H9 (cell line): ENCODE measurements around the gene LRMDA. TPM values are rescaled to one million over a fixed set of nuclear protein-coding genes. Genes with fewer than 3 reads are reported as not detected.

ENCODE experiments used
- DNase-seq: peaks from one replicate; pipeline ENCODE4 v3.0.0-alpha.2; 2017
- H2AFZ ChIP-seq: one replicate; pipeline ENCODE4 v1.6.1; 2013; ENCODE audit warnings: mild to moderate bottlenecking, low read length, control low read depth, moderate library complexity
- H2AK5ac ChIP-seq: 2 replicates; pipeline ENCODE4 v1.6.1; 2013; ENCODE audit warnings: low read length, control low read depth, mixed read lengths; ENCODE audit not compliant: insufficient read length
- H2BK120ac ChIP-seq: one replicate; pipeline ENCODE4 v1.6.1; 2013; ENCODE audit warnings: low read depth, mild to moderate bottlenecking, low read length, control low read depth, inconsistent platforms; ENCODE audit not compliant: poor library complexity, severe bottlenecking
- H2BK12ac ChIP-seq: 2 replicates; pipeline ENCODE4 v1.6.1; 2013; ENCODE audit warnings: low read length, control low read depth, mixed read lengths, low read depth; ENCODE audit not compliant: insufficient read length
- H2BK15ac ChIP-seq: 2 replicates; pipeline ENCODE4 v1.6.1; 2013; ENCODE audit warnings: low read depth, low read length, control low read depth
- H2BK20ac ChIP-seq: one replicate; pipeline ENCODE4 v1.6.1; 2013; ENCODE audit warnings: low read depth, mild to moderate bottlenecking, low read length, control low read depth, inconsistent platforms; ENCODE audit not compliant: poor library complexity, severe bottlenecking
- H2BK5ac ChIP-seq: 2 replicates; pipeline ENCODE4 v1.6.1; 2013; ENCODE audit warnings: low read length, control low read depth, mixed read lengths; ENCODE audit not compliant: insufficient read length
- H3K14ac ChIP-seq: 2 replicates; pipeline ENCODE4 v1.6.1; 2013; ENCODE audit warnings: low read length, control low read depth; ENCODE audit not compliant: insufficient read depth
- H3K18ac ChIP-seq: 2 replicates; pipeline ENCODE4 v1.6.1; 2013; ENCODE audit warnings: low read depth, mild to moderate bottlenecking, mixed read lengths, low read length, control low read depth; ENCODE audit not compliant: insufficient read length
- H3K23ac ChIP-seq: 2 replicates; pipeline ENCODE4 v1.6.1; 2013; ENCODE audit warnings: low read length, control low read depth, mixed read lengths, low read depth; ENCODE audit not compliant: insufficient read length
- H3K23me2 ChIP-seq: 2 replicates; pipeline ENCODE4 v1.6.1; 2013; ENCODE audit warnings: low read depth, mild to moderate bottlenecking, mixed read lengths, low read length, control low read depth; ENCODE audit not compliant: insufficient read length, poor library complexity, severe bottlenecking
- H3K27ac ChIP-seq: 2 replicates; pipeline ENCODE4 v1.5.1; 2013; ENCODE audit warnings: low read length, control low read depth, mixed read lengths, low read depth; ENCODE audit not compliant: insufficient read length
- H3K27me3 ChIP-seq: 2 replicates; pipeline ENCODE4 v1.6.1; 2013; ENCODE audit warnings: low read length, control low read depth, inconsistent platforms; ENCODE audit not compliant: insufficient read depth
- H3K4ac ChIP-seq: 2 replicates; pipeline ENCODE4 v1.6.1; 2013; ENCODE audit warnings: low read depth, mild to moderate bottlenecking, control low read depth, inconsistent platforms, low read length, moderate library complexity
- H3K4me1 ChIP-seq: 2 replicates; pipeline ENCODE4 v1.6.1; 2013; ENCODE audit warnings: low read length, control low read depth, inconsistent platforms; ENCODE audit not compliant: insufficient read depth
- H3K4me2 ChIP-seq: 2 replicates; pipeline ENCODE4 v1.6.1; 2013; ENCODE audit warnings: low read length, control low read depth, mixed read lengths; ENCODE audit not compliant: insufficient read length, insufficient read depth
- H3K56ac ChIP-seq: 2 replicates; pipeline ENCODE4 v1.6.1; 2013; ENCODE audit warnings: low read depth, mild to moderate bottlenecking, mixed read lengths, low read length, control low read depth; ENCODE audit not compliant: insufficient read length
- H3K79me1 ChIP-seq: 2 replicates; pipeline ENCODE4 v1.6.1; 2013; ENCODE audit warnings: low read depth, mild to moderate bottlenecking, moderate library complexity, low read length, control low read depth, inconsistent platforms; ENCODE audit not compliant: insufficient read depth, poor library complexity, severe bottlenecking
- H3K79me2 ChIP-seq: 2 replicates; pipeline ENCODE4 v1.6.1; 2013; ENCODE audit warnings: low read length, control low read depth, inconsistent platforms; ENCODE audit not compliant: insufficient read depth
- H3K9ac ChIP-seq: 2 replicates; pipeline ENCODE4 v1.6.1; 2013; ENCODE audit warnings: low read length, control low read depth, mixed read lengths; ENCODE audit not compliant: insufficient read length; ENCODE audit errors: extremely low read depth
- H3K9me3 ChIP-seq: one replicate; pipeline ENCODE4 v1.6.1; 2013; ENCODE audit warnings: low read depth, low read length, inconsistent platforms; ENCODE audit not compliant: control insufficient read depth
- H3T11ph ChIP-seq: one replicate; pipeline ENCODE4 v1.6.1; 2013; ENCODE audit warnings: mild to moderate bottlenecking, low read length, control low read depth, inconsistent platforms
- H4K20me1 ChIP-seq: one replicate; pipeline ENCODE4 v1.6.1; 2013; ENCODE audit not compliant: control insufficient read depth, insufficient read length, insufficient read depth
- H4K5ac ChIP-seq: 2 replicates; pipeline ENCODE4 v1.6.1; 2013; ENCODE audit warnings: low read depth, mild to moderate bottlenecking, mixed read lengths, low read length, control low read depth; ENCODE audit not compliant: insufficient read length
- H4K8ac ChIP-seq: replicated peaks from 2 replicates; pipeline ENCODE4 v1.6.1; 2013; ENCODE audit warnings: low read length, control low read depth, mixed read lengths, low read depth; ENCODE audit not compliant: insufficient read length
- H4K91ac ChIP-seq: 2 replicates; pipeline ENCODE4 v1.6.1; 2013; ENCODE audit warnings: low read depth, mild to moderate bottlenecking, moderate library complexity, mixed read lengths, low read length, control low read depth; ENCODE audit not compliant: insufficient read length
- H3K27ac Mint-ChIP-seq, 3 experiments: 2 replicates in 2 of 3; 3 replicates in 1 of 3; pipeline ENCODE4 v1.8.0; 2020 to 2021; ENCODE audit warnings: mixed read lengths in 3 of 3, mild to moderate bottlenecking in 1 of 3, moderate library complexity in 1 of 3
- H3K27me3 Mint-ChIP-seq: 2 replicates; pipeline ENCODE4 v1.8.0; 2021; ENCODE audit warnings: low read depth, mild to moderate bottlenecking, moderate library complexity, mixed read lengths
- H3K36me3 Mint-ChIP-seq, 3 experiments: 2 replicates in 2 of 3; 3 replicates in 1 of 3; pipeline ENCODE4 v1.8.0; 2020 to 2021; ENCODE audit warnings: low read depth in 3 of 3, mixed read lengths in 3 of 3; ENCODE audit not compliant: insufficient read depth in 1 of 3
- H3K4me1 Mint-ChIP-seq, 2 experiments: 2 replicates each; pipeline ENCODE4 v1.8.0; 2020; ENCODE audit warnings: mixed read lengths in 2 of 2
- H3K4me3 Mint-ChIP-seq, 2 experiments: 2 replicates in 1 of 2; 3 replicates in 1 of 2; pipeline ENCODE4 v1.8.0; 2020 to 2021; ENCODE audit warnings: mild to moderate bottlenecking in 2 of 2, mixed read lengths in 2 of 2, moderate library complexity in 1 of 2
- H3K9me3 Mint-ChIP-seq, 2 experiments: 2 replicates in 1 of 2; 3 replicates in 1 of 2; pipeline ENCODE4 v1.8.0; 2020; ENCODE audit warnings: mild to moderate bottlenecking in 2 of 2, mixed read lengths in 2 of 2, moderate library complexity in 1 of 2
- WGBS: extraction: QIAGEN DNeasy Blood & Tissue Kit; methylation state at CpG from one replicate; pipeline ENCODE4 v1.1.7; 2013; ENCODE audit warnings: missing lambda C conversion rate, low lambda C conversion rate, mixed read lengths; ENCODE audit not compliant: insufficient read length; ENCODE audit errors: extremely low coverage; 5-methylcytosine and 5-hydroxymethylcytosine counted together
- total RNA-seq: library from RNA; stranded (reverse); gene quantifications from 2 replicates; pipeline ENCODE4 v1.2.1, GENCODE V29; 2021
- TF ChIP-seq, protein P1 (sequence below): fragments of 200-600 bp; sonication (generic); conservative IDR thresholded peaks from 3 replicates; pipeline ENCODE4 v1.8.0; 2021; ENCODE audit warnings: antibody characterized with exemption, mild to moderate bottlenecking

Gene LRMDA
- total RNA-seq, 1 experiment from 2014 or later: 1.8 TPM

DNA sequence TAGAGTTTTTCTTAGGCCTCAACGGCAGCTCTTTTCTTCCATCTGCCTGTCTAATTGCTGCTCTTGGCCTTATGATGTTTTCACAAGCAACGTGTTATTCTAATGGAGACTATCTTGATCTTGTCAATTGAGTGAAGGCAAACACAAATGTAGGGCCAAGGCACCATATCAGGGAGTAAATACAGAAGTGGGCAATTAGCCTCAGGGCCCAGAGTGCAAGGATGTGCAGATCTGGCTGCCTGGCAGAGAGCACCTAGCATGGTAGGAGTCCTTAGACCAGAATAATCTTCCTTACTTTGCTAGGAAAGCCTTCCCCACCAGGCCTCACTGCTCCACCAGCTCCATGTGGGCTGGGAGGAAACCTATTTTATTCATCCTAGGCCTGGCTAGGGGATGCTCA, 590.9 kb downstream of the LRMDA start:
- Mint-ChIP-seq H3K4me1 (no peaks in the 10 kb centered on the region), H3K4me3 (no peak overlapping the region), H3K27me3 (no peaks in the 10 kb centered on the region), H3K27ac (no peak overlapping the region), H3K36me3 (no peaks in the 10 kb centered on the region), H3K9me3 (no peaks in the 10 kb centered on the region)
- H3K56ac ChIP-seq: no peak overlapping the region
- WGBS: no CpG with 5 or more reads among the region's 2 CpGs
- H4K20me1 ChIP-seq: no peaks in the 10 kb centered on the region
- H3K9me3 ChIP-seq: no peaks in the 10 kb centered on the region
- no peak overlapping the region for H4K8ac ChIP-seq
- no peaks in the 10 kb centered on the region for H3K79me1 ChIP-seq
- H3K4me1 ChIP-seq: no peaks in the 10 kb centered on the region
- H2BK5ac ChIP-seq: no peak overlapping the region
- no peak overlapping the region for H3K27ac ChIP-seq
- no peaks in the 10 kb centered on the region for H3K23me2 ChIP-seq
- no peak overlapping the region for H2BK12ac ChIP-seq
- H2AFZ ChIP-seq: no peak overlapping the region
- H3K14ac ChIP-seq: no peak overlapping the region
- no peak overlapping the region for H3K18ac ChIP-seq
- no peak overlapping the region for H4K5ac ChIP-seq
- no peak overlapping the region for H2BK120ac ChIP-seq
- DNase-seq: no peak
- no peak overlapping the region for H3K4ac ChIP-seq
- no peaks in the 10 kb centered on the region for H3K27me3 ChIP-seq
- no peak overlapping the region for H4K91ac ChIP-seq
- no peak overlapping the region for H2BK20ac ChIP-seq
- H3T11ph ChIP-seq: no peak overlapping the region
- no peak overlapping the region for H3K4me2 ChIP-seq
- TF ChIP-seq, protein P1, sequence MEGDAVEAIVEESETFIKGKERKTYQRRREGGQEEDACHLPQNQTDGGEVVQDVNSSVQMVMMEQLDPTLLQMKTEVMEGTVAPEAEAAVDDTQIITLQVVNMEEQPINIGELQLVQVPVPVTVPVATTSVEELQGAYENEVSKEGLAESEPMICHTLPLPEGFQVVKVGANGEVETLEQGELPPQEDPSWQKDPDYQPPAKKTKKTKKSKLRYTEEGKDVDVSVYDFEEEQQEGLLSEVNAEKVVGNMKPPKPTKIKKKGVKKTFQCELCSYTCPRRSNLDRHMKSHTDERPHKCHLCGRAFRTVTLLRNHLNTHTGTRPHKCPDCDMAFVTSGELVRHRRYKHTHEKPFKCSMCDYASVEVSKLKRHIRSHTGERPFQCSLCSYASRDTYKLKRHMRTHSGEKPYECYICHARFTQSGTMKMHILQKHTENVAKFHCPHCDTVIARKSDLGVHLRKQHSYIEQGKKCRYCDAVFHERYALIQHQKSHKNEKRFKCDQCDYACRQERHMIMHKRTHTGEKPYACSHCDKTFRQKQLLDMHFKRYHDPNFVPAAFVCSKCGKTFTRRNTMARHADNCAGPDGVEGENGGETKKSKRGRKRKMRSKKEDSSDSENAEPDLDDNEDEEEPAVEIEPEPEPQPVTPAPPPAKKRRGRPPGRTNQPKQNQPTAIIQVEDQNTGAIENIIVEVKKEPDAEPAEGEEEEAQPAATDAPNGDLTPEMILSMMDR: no peak
- H2BK15ac ChIP-seq: no peak overlapping the region
- H3K23ac ChIP-seq: no peak overlapping the region
- H3K79me2 ChIP-seq: no peaks in the 10 kb centered on the region
- no peak overlapping the region for H2AK5ac ChIP-seq
- H3K9ac ChIP-seq: no peak overlapping the region
